ENCODE results near the gene ZBTB34. TPM values are rescaled to one million over a fixed set of nuclear protein-coding genes. Genes with fewer than 3 reads are reported as not detected.

Gene ZBTB34
- total RNA-seq, 5 donors from 2014 or later (not counting 1 experiment from before 2014, with no cell fraction given): 5.4 to 8.7 (median 7.9) TPM

- H3K36me3 Mint-ChIP-seq: no peaks in the 10 kb centered on the region
- H3K27me3 ChIP-seq (replicated peaks in 1 of 2; ENCODE audit: control insufficient read depth in 2 of 2, extremely low read depth in 1 of 2, insufficient read depth in 2 of 2, low read length in 1 of 2): peaks cover 0 to 39% of the 10 kb centered on the region in 2 experiments
- peaks cover 28 to 36% of the 10 kb centered on the region in 2 donors for H3K27me3 Mint-ChIP-seq
- H3K27ac ChIP-seq (ENCODE audit: low read length): no peak overlapping the region
- H3K4me3 ChIP-seq (ENCODE audit: control insufficient read depth in 1 of 2, extremely low read depth in 1 of 2, low read length in 1 of 2): no peak overlapping the region
- no peaks in the 10 kb centered on the region for H3K9me3 ChIP-seq
- no CpG with 5 or more reads among the region's 8 CpGs for WGBS (ENCODE audit: insufficient coverage)
- no peaks in the 10 kb centered on the region for H3K4me1 ChIP-seq (ENCODE audit: control insufficient read depth in 1 of 2, extremely low read depth in 1 of 2, insufficient read depth in 2 of 2, low read length in 2 of 2)
- no peaks in the 10 kb centered on the region for H3K9me3 Mint-ChIP-seq
- DNase-seq: no peak
- no peaks in the 10 kb centered on the region for H3K36me3 ChIP-seq (ENCODE audit: control insufficient read depth in 2 of 2, extremely low read depth in 1 of 2, insufficient read depth in 1 of 2, low read length in 1 of 2)
- H3K4me3 Mint-ChIP-seq: no peak overlapping the region
- ATAC-seq (replicated peaks in 1 of 4): no peak
- peak overlapping the region in 1 of 2 donors; percentile 31 for H3K27ac Mint-ChIP-seq
- H3K4me1 Mint-ChIP-seq: no peaks in the 10 kb centered on the region
- ChIA-PET CTCF (interaction anchor here in 1 of 2 donors (0.7 to 1.0 kb wide), 2 partner anchors 10 to 111 kb away, joined by 4 read pairs; no protein-coding TSS in a partner anchor), POLR2A (interaction anchor here in 1 of 2 donors (0.7 kb wide), 2 partner anchors 113 to 957 kb away, joined by 3 to 4 read pairs; no protein-coding TSS in a partner anchor)
Observed at GRCh38 chr9:126849591-126850225, 10.7 kb upstream of the ZBTB34 start.

- ChIA-PET CTCF (interaction anchor here in 1 of 2 donors (0.6 kb wide), 1 partner anchor 741 kb away, joined by 7 read pairs; no protein-coding TSS in a partner anchor), POLR2A (no interaction called here)
- H3K27me3 ChIP-seq (replicated peaks in 1 of 2; ENCODE audit: control insufficient read depth in 2 of 2, extremely low read depth in 1 of 2, insufficient read depth in 2 of 2, low read length in 1 of 2): peaks cover 0 to 41% of the 10 kb centered on the region in 2 experiments
- Mint-ChIP-seq H3K9me3 (no peaks in the 10 kb centered on the region), H3K27me3 (peaks cover 32 to 48% of the 10 kb centered on the region in 2 donors), H3K27ac (no peak overlapping the region), H3K4me1 (no peaks in the 10 kb centered on the region), H3K4me3 (no peak overlapping the region), H3K36me3 (no peaks in the 10 kb centered on the region)
- no peak for DNase-seq
- 76% methylated on average over 4 of the region's 6 CpGs for WGBS (ENCODE audit: insufficient coverage)
- no peaks in the 10 kb centered on the region for H3K4me1 ChIP-seq (ENCODE audit: control insufficient read depth in 1 of 2, extremely low read depth in 1 of 2, insufficient read depth in 2 of 2, low read length in 2 of 2)
- no peaks in the 10 kb centered on the region for H3K36me3 ChIP-seq (ENCODE audit: control insufficient read depth in 2 of 2, extremely low read depth in 1 of 2, insufficient read depth in 1 of 2, low read length in 1 of 2)
- H3K4me3 ChIP-seq (ENCODE audit: control insufficient read depth in 1 of 2, extremely low read depth in 1 of 2, low read length in 1 of 2): no peak overlapping the region
- no peaks in the 10 kb centered on the region for H3K9me3 ChIP-seq
- no peak overlapping the region for H3K27ac ChIP-seq (ENCODE audit: low read length)
- no peak for ATAC-seq (replicated peaks in 1 of 4)
Observed at GRCh38 chr9:126851286-126851880, 9.1 kb upstream of the ZBTB34 start.

GRCh38 chr9:126852086-126852688 lies 8.3 kb upstream of the ZBTB34 start:
- CTCF ChIA-PET: interaction anchor here in 1 of 2 donors (0.6 kb wide), 1 partner anchor 73 kb away, joined by 3 read pairs; no protein-coding TSS in a partner anchor
- WGBS (ENCODE audit: insufficient coverage): no CpG with 5 or more reads among the region's 3 CpGs
- peaks cover 32 to 49% of the 10 kb centered on the region in 2 donors for H3K27me3 Mint-ChIP-seq

GRCh38 chr9:126853667-126854066 lies 6.8 kb upstream of the ZBTB34 start:
- ChIA-PET POLR2A (no interaction called here), CTCF (no interaction called here)
- DNase-seq: no peak
- H3K9me3 Mint-ChIP-seq: no peaks in the 10 kb centered on the region
- H3K36me3 Mint-ChIP-seq: no peaks in the 10 kb centered on the region
- H3K4me1 Mint-ChIP-seq: peaks cover 0 to 2% (median 0%) of the 10 kb centered on the region in 3 donors
- H3K9me3 ChIP-seq: no peaks in the 10 kb centered on the region
- H3K27ac ChIP-seq (ENCODE audit: low read length): no peak overlapping the region
- no peak overlapping the region for H3K27ac Mint-ChIP-seq
- peaks cover 0 to 47% of the 10 kb centered on the region in 2 experiments for H3K27me3 ChIP-seq (replicated peaks in 1 of 2; ENCODE audit: control insufficient read depth in 2 of 2, extremely low read depth in 1 of 2, insufficient read depth in 2 of 2, low read length in 1 of 2)
- H3K4me3 ChIP-seq (ENCODE audit: control insufficient read depth in 1 of 2, extremely low read depth in 1 of 2, low read length in 1 of 2): no peak overlapping the region
- H3K36me3 ChIP-seq (ENCODE audit: control insufficient read depth in 2 of 2, extremely low read depth in 1 of 2, insufficient read depth in 1 of 2, low read length in 1 of 2): no peaks in the 10 kb centered on the region
- H3K4me3 Mint-ChIP-seq: no peak overlapping the region
- 77% methylated on average over 2 of the region's 5 CpGs for WGBS (ENCODE audit: insufficient coverage)
- peaks cover 27 to 53% of the 10 kb centered on the region in 2 donors for H3K27me3 Mint-ChIP-seq
- ATAC-seq (replicated peaks in 1 of 4): no peak
- H3K4me1 ChIP-seq (ENCODE audit: control insufficient read depth in 1 of 2, extremely low read depth in 1 of 2, insufficient read depth in 2 of 2, low read length in 2 of 2): no peaks in the 10 kb centered on the region

More at GRCh38 chr9:126852086-126852688, 8.3 kb upstream of the ZBTB34 start:
- DNase-seq (no peak), ATAC-seq (replicated peaks in 1 of 4) (no peak)
- no peaks in the 10 kb centered on the region for H3K9me3 ChIP-seq
- H3K4me1 Mint-ChIP-seq: no peaks in the 10 kb centered on the region
- H3K27ac Mint-ChIP-seq: no peak overlapping the region
- peaks cover 0 to 49% of the 10 kb centered on the region in 2 experiments for H3K27me3 ChIP-seq (replicated peaks in 1 of 2; ENCODE audit: control insufficient read depth in 2 of 2, extremely low read depth in 1 of 2, insufficient read depth in 2 of 2, low read length in 1 of 2)
- no peak overlapping the region for H3K4me3 ChIP-seq (ENCODE audit: control insufficient read depth in 1 of 2, extremely low read depth in 1 of 2, low read length in 1 of 2)
- H3K27ac ChIP-seq (ENCODE audit: low read length): no peak overlapping the region
- no peaks in the 10 kb centered on the region for H3K36me3 Mint-ChIP-seq
- H3K4me1 ChIP-seq (ENCODE audit: control insufficient read depth in 1 of 2, extremely low read depth in 1 of 2, insufficient read depth in 2 of 2, low read length in 2 of 2): no peaks in the 10 kb centered on the region
- POLR2A ChIA-PET: no interaction called here
- H3K36me3 ChIP-seq (ENCODE audit: control insufficient read depth in 2 of 2, extremely low read depth in 1 of 2, insufficient read depth in 1 of 2, low read length in 1 of 2): no peaks in the 10 kb centered on the region
- no peaks in the 10 kb centered on the region for H3K9me3 Mint-ChIP-seq
- H3K4me3 Mint-ChIP-seq: no peak overlapping the region

GRCh38 chr9:126854734-126855133 lies 5.7 kb upstream of the ZBTB34 start:
- CTCF ChIA-PET: no interaction called here
- 92% methylated on average over 3 of the region's 7 CpGs for WGBS (ENCODE audit: insufficient coverage)
- Histone ChIP-seq H3K9me3 (no peaks in the 10 kb centered on the region), H3K27me3 (replicated peaks in 1 of 2; ENCODE audit: control insufficient read depth in 2 of 2, extremely low read depth in 1 of 2, insufficient read depth in 2 of 2, low read length in 1 of 2) (peaks cover 0 to 40% of the 10 kb centered on the region in 2 experiments), H3K4me3 (ENCODE audit: control insufficient read depth in 1 of 2, extremely low read depth in 1 of 2, low read length in 1 of 2) (no peak overlapping the region), H3K27ac (ENCODE audit: low read length) (no peak overlapping the region), H3K4me1 (ENCODE audit: control insufficient read depth in 1 of 2, extremely low read depth in 1 of 2, insufficient read depth in 2 of 2, low read length in 2 of 2) (peaks cover 0 to 4% of the 10 kb centered on the region in 2 experiments), H3K36me3 (ENCODE audit: control insufficient read depth in 2 of 2, extremely low read depth in 1 of 2, insufficient read depth in 1 of 2, low read length in 1 of 2) (no peaks in the 10 kb centered on the region)
- Mint-ChIP-seq H3K4me3 (no peak overlapping the region), H3K36me3 (no peaks in the 10 kb centered on the region), H3K9me3 (no peaks in the 10 kb centered on the region), H3K27me3 (peaks cover 27 to 53% of the 10 kb centered on the region in 2 donors), H3K4me1 (peaks cover 0 to 7% (median 4%) of the 10 kb centered on the region in 3 donors), H3K27ac (no peak overlapping the region)
- ATAC-seq (replicated peaks in 1 of 4) (no peak), DNase-seq (no peak)
- POLR2A ChIA-PET: no interaction called here

GRCh38 chr9:126856326-126856877 lies 4.0 kb upstream of the ZBTB34 start:
- Histone ChIP-seq H3K4me1 (ENCODE audit: control insufficient read depth in 1 of 2, extremely low read depth in 1 of 2, insufficient read depth in 2 of 2, low read length in 2 of 2) (peaks cover 0 to 13% of the 10 kb centered on the region in 2 experiments), H3K4me3 (ENCODE audit: control insufficient read depth in 1 of 2, extremely low read depth in 1 of 2, low read length in 1 of 2) (no peak overlapping the region), H3K27ac (ENCODE audit: low read length) (no peak overlapping the region), H3K36me3 (ENCODE audit: control insufficient read depth in 2 of 2, extremely low read depth in 1 of 2, insufficient read depth in 1 of 2, low read length in 1 of 2) (no peaks in the 10 kb centered on the region), H3K9me3 (no peaks in the 10 kb centered on the region), H3K27me3 (replicated peaks in 1 of 2; ENCODE audit: control insufficient read depth in 2 of 2, extremely low read depth in 1 of 2, insufficient read depth in 2 of 2, low read length in 1 of 2) (peaks cover 0 to 27% of the 10 kb centered on the region in 2 experiments)
- Mint-ChIP-seq H3K9me3 (no peaks in the 10 kb centered on the region), H3K36me3 (no peaks in the 10 kb centered on the region), H3K27me3 (peaks cover 20 to 44% of the 10 kb centered on the region in 2 donors), H3K27ac (no peak overlapping the region), H3K4me3 (no peak overlapping the region), H3K4me1 (peaks cover 3 to 12% (median 8%) of the 10 kb centered on the region in 3 donors)
- WGBS (ENCODE audit: insufficient coverage): 88% methylated on average over 1 of the region's 6 CpGs
- POLR2A ChIA-PET: no interaction called here
- no peak for DNase-seq
- CTCF ChIA-PET: no interaction called here
- ATAC-seq (replicated peaks in 1 of 4): no peak

Measured in T-cell (primary cell).